ENCODE results near the gene SASH1.
A peak's percentile ranks its signal among the peaks of the same experiment; 100 is the strongest.

SASH1 gene

GRCh38 chr6:148306286-148306685 is 36.4 kb upstream of the SASH1 start:
- no peak overlapping the region for H3K23ac ChIP-seq (ENCODE audit: low read depth, low read length, poor library complexity)
- no peaks in the 10 kb centered on the region for H3K79me1 ChIP-seq (ENCODE audit: low read depth, low read length)
- no peaks in the 10 kb centered on the region for H3K36me3 ChIP-seq (replicated peaks in 1 of 2; ENCODE audit: control insufficient read depth in 2 of 2, insufficient read depth in 2 of 2, low read length in 2 of 2)
- no peak overlapping the region for H3K27ac ChIP-seq (replicated peaks; ENCODE audit: low read length)
- H4K91ac ChIP-seq (ENCODE audit: low read depth, low read length, poor library complexity): no peak overlapping the region
- no peak for DNase-seq (ENCODE audit: low spot score)
- no peak overlapping the region for H3K9ac ChIP-seq (ENCODE audit: low read depth, low read length, poor library complexity)
- no peak overlapping the region for H4K8ac ChIP-seq (ENCODE audit: low read depth, low read length)
- peak overlapping the region; percentile 49 for H2AFZ ChIP-seq (ENCODE audit: low read length)
- H3K4me3 ChIP-seq (ENCODE audit: low read length in 2 of 2): no peak overlapping the region
- no peak overlapping the region for H2BK120ac ChIP-seq (ENCODE audit: low read depth, low read length)
- no peaks in the 10 kb centered on the region for H3K27me3 ChIP-seq (ENCODE audit: control insufficient read depth in 3 of 3, insufficient read depth in 3 of 3, low read depth in 1 of 3, low read length in 3 of 3)
- H3K18ac ChIP-seq (ENCODE audit: low read length): no peak overlapping the region
- no peak overlapping the region for H2BK5ac ChIP-seq (ENCODE audit: low read length)
- H2BK12ac ChIP-seq (ENCODE audit: low read length): no peak overlapping the region
- H2AK5ac ChIP-seq (ENCODE audit: low read depth, low read length): no peak overlapping the region
- H3K4ac ChIP-seq (ENCODE audit: low read length): no peak overlapping the region
- H3K4me1 ChIP-seq (ENCODE audit: control insufficient read depth in 2 of 2, insufficient read depth in 1 of 2, low read depth in 1 of 2, low read length in 2 of 2): no peaks in the 10 kb centered on the region
- no peak overlapping the region for H3K4me2 ChIP-seq (ENCODE audit: insufficient read depth, low read length, poor library complexity, severe bottlenecking)
- no peak overlapping the region for H2BK15ac ChIP-seq (ENCODE audit: low read length)
- H3K9me3 ChIP-seq (replicated peaks in 1 of 2; ENCODE audit: control insufficient read depth in 2 of 2, insufficient read depth in 1 of 2, low read depth in 1 of 2, low read length in 2 of 2): no peaks in the 10 kb centered on the region
- H3K14ac ChIP-seq (ENCODE audit: low read length): no peak overlapping the region
- WGBS, 2 donors (ENCODE audit: extremely low coverage in 2 of 2, insufficient read length in 2 of 2, insufficient replicate concordance in 1 of 2): no CpG with 5 or more reads among the region's 2 CpGs

- H3K79me1 ChIP-seq (ENCODE audit: low read depth, low read length): no peaks in the 10 kb centered on the region
- no peak overlapping the region for H3K4ac ChIP-seq (ENCODE audit: low read length)
- no CpG with 5 or more reads among the region's 2 CpGs for WGBS, 2 donors (ENCODE audit: extremely low coverage in 2 of 2, insufficient read length in 2 of 2, insufficient replicate concordance in 1 of 2)
- H3K23ac ChIP-seq (ENCODE audit: low read depth, low read length, poor library complexity): no peak overlapping the region
- no peak overlapping the region for H2AFZ ChIP-seq (ENCODE audit: low read length)
- no peak overlapping the region for H4K8ac ChIP-seq (ENCODE audit: low read depth, low read length)
- H3K14ac ChIP-seq (ENCODE audit: low read length): no peak overlapping the region
- H2BK15ac ChIP-seq (ENCODE audit: low read length): no peak overlapping the region
- H3K18ac ChIP-seq (ENCODE audit: low read length): no peak overlapping the region
- H2AK5ac ChIP-seq (ENCODE audit: low read depth, low read length): no peak overlapping the region
- H3K4me1 ChIP-seq (ENCODE audit: control insufficient read depth in 2 of 2, insufficient read depth in 1 of 2, low read depth in 1 of 2, low read length in 2 of 2): no peaks in the 10 kb centered on the region
- no peak overlapping the region for H4K91ac ChIP-seq (ENCODE audit: low read depth, low read length, poor library complexity)
- H3K27ac ChIP-seq (replicated peaks; ENCODE audit: low read length): no peak overlapping the region
- no peak for DNase-seq (ENCODE audit: low spot score)
- H2BK5ac ChIP-seq (ENCODE audit: low read length): no peak overlapping the region
- H2BK12ac ChIP-seq (ENCODE audit: low read length): no peak overlapping the region
- H3K4me2 ChIP-seq (ENCODE audit: insufficient read depth, low read length, poor library complexity, severe bottlenecking): no peak overlapping the region
- no peak overlapping the region for H2BK120ac ChIP-seq (ENCODE audit: low read depth, low read length)
- H3K4me3 ChIP-seq (ENCODE audit: low read length in 2 of 2): no peak overlapping the region
- H3K27me3 ChIP-seq (ENCODE audit: control insufficient read depth in 3 of 3, insufficient read depth in 3 of 3, low read depth in 1 of 3, low read length in 3 of 3): no peaks in the 10 kb centered on the region
- no peaks in the 10 kb centered on the region for H3K9me3 ChIP-seq (replicated peaks in 1 of 2; ENCODE audit: control insufficient read depth in 2 of 2, insufficient read depth in 1 of 2, low read depth in 1 of 2, low read length in 2 of 2)
- H3K36me3 ChIP-seq (replicated peaks in 1 of 2; ENCODE audit: control insufficient read depth in 2 of 2, insufficient read depth in 2 of 2, low read length in 2 of 2): no peaks in the 10 kb centered on the region
- H3K9ac ChIP-seq (ENCODE audit: low read depth, low read length, poor library complexity): no peak overlapping the region
Measured at GRCh38 chr6:148307405-148307804, 35.2 kb upstream of the SASH1 start.

- Histone ChIP-seq H2BK120ac (ENCODE audit: low read depth, low read length) (no peak overlapping the region), H3K18ac (ENCODE audit: low read length) (no peak overlapping the region), H3K27ac (replicated peaks; ENCODE audit: low read length) (no peak overlapping the region), H3K27me3 (ENCODE audit: control insufficient read depth in 3 of 3, insufficient read depth in 3 of 3, low read depth in 1 of 3, low read length in 3 of 3) (no peaks in the 10 kb centered on the region), H3K36me3 (replicated peaks in 1 of 2; ENCODE audit: control insufficient read depth in 2 of 2, insufficient read depth in 2 of 2, low read length in 2 of 2) (no peaks in the 10 kb centered on the region), H2BK12ac (ENCODE audit: low read length) (no peak overlapping the region), H2AK5ac (ENCODE audit: low read depth, low read length) (no peak overlapping the region), H2BK5ac (ENCODE audit: low read length) (no peak overlapping the region), H3K4me2 (ENCODE audit: insufficient read depth, low read length, poor library complexity, severe bottlenecking) (no peak overlapping the region), H3K9ac (ENCODE audit: low read depth, low read length, poor library complexity) (no peak overlapping the region), H2AFZ (ENCODE audit: low read length) (no peak overlapping the region), H3K23ac (ENCODE audit: low read depth, low read length, poor library complexity) (no peak overlapping the region), H3K4ac (ENCODE audit: low read length) (no peak overlapping the region), H3K9me3 (replicated peaks in 1 of 2; ENCODE audit: control insufficient read depth in 2 of 2, insufficient read depth in 1 of 2, low read depth in 1 of 2, low read length in 2 of 2) (no peaks in the 10 kb centered on the region), H4K8ac (ENCODE audit: low read depth, low read length) (no peak overlapping the region), H3K14ac (ENCODE audit: low read length) (no peak overlapping the region), H3K4me3 (ENCODE audit: low read length in 2 of 2) (no peak overlapping the region), H3K4me1 (ENCODE audit: control insufficient read depth in 2 of 2, insufficient read depth in 1 of 2, low read depth in 1 of 2, low read length in 2 of 2) (no peaks in the 10 kb centered on the region), H4K91ac (ENCODE audit: low read depth, low read length, poor library complexity) (no peak overlapping the region), H2BK15ac (ENCODE audit: low read length) (no peak overlapping the region), H3K79me1 (ENCODE audit: low read depth, low read length) (no peaks in the 10 kb centered on the region)
- DNase-seq (ENCODE audit: low spot score): no peak
Measured at GRCh38 chr6:148309301-148309700, 33.3 kb upstream of the SASH1 start.

- no CpG with 5 or more reads among the region's 3 CpGs for WGBS, 2 donors (ENCODE audit: extremely low coverage in 2 of 2, insufficient read length in 2 of 2, insufficient replicate concordance in 1 of 2)
- Histone ChIP-seq H3K36me3 (replicated peaks in 1 of 2; ENCODE audit: control insufficient read depth in 2 of 2, insufficient read depth in 2 of 2, low read length in 2 of 2) (no peaks in the 10 kb centered on the region), H2AFZ (ENCODE audit: low read length) (no peak overlapping the region), H3K79me1 (ENCODE audit: low read depth, low read length) (no peaks in the 10 kb centered on the region), H3K14ac (ENCODE audit: low read length) (no peak overlapping the region), H2AK5ac (ENCODE audit: low read depth, low read length) (no peak overlapping the region), H3K9ac (ENCODE audit: low read depth, low read length, poor library complexity) (no peak overlapping the region), H4K91ac (ENCODE audit: low read depth, low read length, poor library complexity) (no peak overlapping the region), H3K27ac (replicated peaks; ENCODE audit: low read length) (no peak overlapping the region), H2BK15ac (ENCODE audit: low read length) (no peak overlapping the region), H3K4me1 (ENCODE audit: control insufficient read depth in 2 of 2, insufficient read depth in 1 of 2, low read depth in 1 of 2, low read length in 2 of 2) (no peaks in the 10 kb centered on the region), H2BK12ac (ENCODE audit: low read length) (no peak overlapping the region), H3K4me3 (ENCODE audit: low read length in 2 of 2) (no peak overlapping the region), H4K8ac (ENCODE audit: low read depth, low read length) (no peak overlapping the region), H3K4ac (ENCODE audit: low read length) (no peak overlapping the region), H3K23ac (ENCODE audit: low read depth, low read length, poor library complexity) (no peak overlapping the region), H2BK120ac (ENCODE audit: low read depth, low read length) (no peak overlapping the region), H3K4me2 (ENCODE audit: insufficient read depth, low read length, poor library complexity, severe bottlenecking) (no peak overlapping the region), H3K9me3 (replicated peaks in 1 of 2; ENCODE audit: control insufficient read depth in 2 of 2, insufficient read depth in 1 of 2, low read depth in 1 of 2, low read length in 2 of 2) (no peaks in the 10 kb centered on the region), H2BK5ac (ENCODE audit: low read length) (no peak overlapping the region), H3K27me3 (ENCODE audit: control insufficient read depth in 3 of 3, insufficient read depth in 3 of 3, low read depth in 1 of 3, low read length in 3 of 3) (no peaks in the 10 kb centered on the region), H3K18ac (ENCODE audit: low read length) (no peak overlapping the region)
- DNase-seq (ENCODE audit: low spot score): no peak
Measured at GRCh38 chr6:148311966-148312669, 30.5 kb upstream of the SASH1 start.
